ENCODE measurements around the gene EML3. TPM values are rescaled to one million over a fixed set of nuclear protein-coding genes. Genes with fewer than 3 reads are reported as not detected.
"Not testable (repeated sequence)": the region's sequence is repeated elsewhere in the genome, so short reads cannot be mapped to it uniquely, and the experiment has no call there.

EML3 gene
- total and polyA plus RNA-seq, 8 donors = 22.0 to 86.4 (median 24.5) TPM

DNA sequence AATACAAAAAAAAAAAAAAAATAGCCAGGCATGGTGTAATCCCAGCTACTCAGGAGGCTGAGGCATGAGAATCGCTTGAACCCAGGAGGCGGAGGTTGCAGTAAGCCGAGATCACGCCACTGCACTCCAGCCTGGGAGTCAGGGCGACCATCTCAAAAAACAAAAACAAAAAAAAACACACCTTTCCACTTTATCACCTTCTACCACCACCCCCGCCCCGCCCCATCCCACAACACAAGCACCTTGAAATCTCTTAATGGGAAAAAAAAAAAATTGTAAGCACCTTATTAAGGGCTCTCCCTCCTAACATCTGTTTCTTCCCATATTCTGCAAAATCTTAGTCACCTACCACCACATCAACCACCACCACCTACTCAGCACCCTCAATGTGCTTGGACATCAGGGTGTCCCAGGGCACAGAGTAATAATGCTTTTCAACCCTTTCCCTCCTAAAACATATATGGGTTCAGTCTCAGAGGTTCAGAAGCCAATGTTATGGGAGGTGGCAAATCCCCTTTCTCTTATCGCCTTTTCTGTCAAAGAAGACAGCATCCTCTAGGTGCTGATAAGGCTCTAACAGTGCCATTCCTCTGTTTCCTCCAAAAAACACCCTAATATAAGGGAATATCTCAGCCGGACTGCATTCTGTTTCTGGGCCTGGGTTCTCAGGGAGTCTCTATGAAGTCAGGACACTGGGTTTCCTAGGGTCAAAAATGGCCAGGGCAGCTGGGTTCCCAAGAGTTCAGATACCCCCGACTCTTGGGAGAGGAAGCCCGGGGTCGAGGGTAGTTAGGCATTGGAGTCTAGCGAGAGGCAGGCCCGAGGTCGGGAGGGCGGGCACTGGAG lies 39.8 kb upstream of the EML3 start:
- no peak for TF ChIP-seq CTCF (IDR thresholded peaks at IDR 0.05)
- 29 to 35% methylated on average over 16 of the region's 16 CpGs for WGBS, 2 donors
- Histone ChIP-seq H3K27ac (peak overlapping the region; percentile 62 to 89 (median 87)), H3K4me1 (peaks cover 0 to 9% (median 8%) of the 10 kb centered on the region in 3 donors), H3K4me3 (peak overlapping the region; percentile 76 to 92 (median 83)), H3K27me3 (no peaks in the 10 kb centered on the region), H3K9me3 (no peaks in the 10 kb centered on the region), H3K36me3 (peaks cover 0 to 14% (median 3%) of the 10 kb centered on the region in 3 donors)
- ATAC-seq = no peak
- intact Hi-C loops (cut with DNase I) = no loop called here
- no peak for DNase-seq
- no peak for FAIRE-seq

- Histone ChIP-seq H3K36me3 (peaks cover 0 to 14% (median 3%) of the 10 kb centered on the region in 3 donors), H3K4me1 (peaks cover 0 to 15% (median 14%) of the 10 kb centered on the region in 3 donors)
- 92 to 97% methylated on average over 12 of the region's 12 CpGs for WGBS, 2 donors
- ATAC-seq; H3K27ac ChIP-seq; FAIRE-seq; DNase-seq; H3K9me3 ChIP-seq; intact Hi-C loops (cut with DNase I); H3K27me3 ChIP-seq; H3K4me3 ChIP-seq: not testable (repeated sequence)
These were observed 37.7 kb upstream of the EML3 start for GRCh38 chr11:62650283-62650682.

DNA sequence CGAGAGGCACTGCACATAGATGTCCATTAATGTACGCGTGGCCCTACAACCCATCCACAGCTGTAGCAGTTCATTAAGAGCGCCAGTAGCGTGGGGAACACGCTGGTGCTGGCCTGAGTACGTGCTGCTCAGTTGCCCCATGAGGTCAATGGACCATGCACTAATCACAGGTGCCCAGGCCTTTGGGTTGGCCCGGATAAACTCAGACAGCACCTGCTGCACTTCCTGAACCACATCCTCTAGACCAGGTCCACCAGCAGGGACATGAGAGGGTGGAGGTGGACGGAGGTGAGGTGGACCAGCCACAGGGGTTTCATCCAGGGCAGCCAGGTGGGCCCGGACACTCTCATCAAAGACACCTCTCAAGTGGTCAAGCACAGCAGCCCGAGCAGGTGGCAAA lies 36.9 kb upstream of the EML3 start:
- no peak for ATAC-seq
- no peaks in the 10 kb centered on the region for H3K9me3 ChIP-seq
- 89 to 90% methylated on average over 11 of the region's 11 CpGs for WGBS, 2 donors
- intact Hi-C loops (cut with DNase I) = no loop called here
- H3K4me3 ChIP-seq = no peak overlapping the region
- H3K36me3 ChIP-seq = peaks cover 0 to 14% (median 3%) of the 10 kb centered on the region in 3 donors
- no peak overlapping the region for H3K27ac ChIP-seq
- TF ChIP-seq CTCF (IDR thresholded peaks at IDR 0.05) = no peak
- H3K27me3 ChIP-seq = no peaks in the 10 kb centered on the region
- H3K4me1 ChIP-seq = peaks cover 6 to 21% (median 16%) of the 10 kb centered on the region in 3 donors
- FAIRE-seq = no peak
- no peak for DNase-seq

- Histone ChIP-seq H3K27ac (no peak overlapping the region), H3K36me3 (peaks cover 0 to 14% (median 3%) of the 10 kb centered on the region in 3 donors), H3K9me3 (no peaks in the 10 kb centered on the region), H3K27me3 (no peaks in the 10 kb centered on the region), H3K4me1 (peaks cover 6 to 21% (median 16%) of the 10 kb centered on the region in 3 donors), H3K4me3 (no peak overlapping the region)
- intact Hi-C loops (cut with DNase I) = no loop called here
- no peak for FAIRE-seq
- TF ChIP-seq CTCF (IDR thresholded peaks at IDR 0.05) = no peak
- 86 to 90% methylated on average over 11 of the region's 11 CpGs for WGBS, 2 donors
- no peak for ATAC-seq
- DNase-seq = peak in 2 of 6 donors; percentile 24 to 43
These were observed 36.4 kb upstream of the EML3 start for GRCh38 chr11:62648967-62649364.

DNA sequence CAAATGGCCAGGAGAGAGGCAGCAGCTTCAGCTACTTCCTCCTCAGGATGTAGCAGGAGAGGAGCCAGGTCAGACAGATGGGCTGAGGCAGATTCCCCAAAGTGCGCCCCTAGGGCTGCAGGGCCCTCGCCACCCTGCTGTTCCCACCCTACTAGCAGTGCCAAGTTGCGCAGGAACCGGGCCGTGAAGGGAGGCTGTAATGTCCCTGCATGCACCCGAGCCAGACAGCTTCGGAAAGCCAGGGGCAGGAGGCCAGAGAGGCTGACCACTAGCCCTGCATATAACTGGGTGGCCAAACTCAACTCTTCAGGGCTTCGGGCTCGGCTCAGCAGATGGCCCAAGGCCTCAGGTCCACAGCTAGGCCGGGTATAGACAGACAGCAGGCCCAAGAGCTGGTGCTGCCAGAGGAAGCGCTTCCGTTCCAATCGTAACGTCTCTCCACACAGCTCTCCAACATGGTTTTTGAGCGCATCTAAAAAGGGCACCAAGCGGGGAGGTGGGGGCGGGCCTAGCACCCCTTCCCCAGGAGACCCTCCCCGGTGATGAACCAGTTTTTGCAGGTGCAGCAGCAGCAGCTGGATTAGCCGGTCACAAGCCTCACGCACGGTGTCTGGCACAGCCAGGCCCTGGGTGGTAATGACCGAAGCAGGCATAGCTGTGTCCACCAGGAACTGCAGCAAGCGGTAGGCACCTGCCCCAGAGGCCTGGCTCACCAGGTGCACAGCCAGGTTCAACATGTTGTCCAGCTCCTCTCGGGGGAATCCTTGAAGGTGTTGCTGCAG lies 35.8 kb upstream of the EML3 start:
- ATAC-seq = no peak
- Histone ChIP-seq H3K4me3 (no peak overlapping the region), H3K4me1 (peaks cover 6 to 21% (median 16%) of the 10 kb centered on the region in 3 donors), H3K36me3 (peaks cover 0 to 14% (median 3%) of the 10 kb centered on the region in 3 donors), H3K9me3 (no peaks in the 10 kb centered on the region), H3K27ac (no peak overlapping the region), H3K27me3 (no peaks in the 10 kb centered on the region)
- WGBS, 2 donors = 89 to 94% methylated on average over 24 of the region's 24 CpGs
- no peak for TF ChIP-seq CTCF (IDR thresholded peaks at IDR 0.05)
- intact Hi-C loops (cut with DNase I) = no loop called here
- peak in 1 of 6 donors; percentile 42 for DNase-seq
- FAIRE-seq = no peak

Measured in pancreas (tissue), 10 donors.